ENCODE results near the gene YAE1.
"Not testable (repeated sequence)": the region's sequence is repeated elsewhere in the genome, so short reads cannot be mapped to it uniquely, and the experiment has no call there.

Gene YAE1, protein sequence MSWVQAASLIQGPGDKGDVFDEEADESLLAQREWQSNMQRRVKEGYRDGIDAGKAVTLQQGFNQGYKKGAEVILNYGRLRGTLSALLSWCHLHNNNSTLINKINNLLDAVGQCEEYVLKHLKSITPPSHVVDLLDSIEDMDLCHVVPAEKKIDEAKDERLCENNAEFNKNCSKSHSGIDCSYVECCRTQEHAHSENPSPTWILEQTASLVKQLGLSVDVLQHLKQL

DNA sequence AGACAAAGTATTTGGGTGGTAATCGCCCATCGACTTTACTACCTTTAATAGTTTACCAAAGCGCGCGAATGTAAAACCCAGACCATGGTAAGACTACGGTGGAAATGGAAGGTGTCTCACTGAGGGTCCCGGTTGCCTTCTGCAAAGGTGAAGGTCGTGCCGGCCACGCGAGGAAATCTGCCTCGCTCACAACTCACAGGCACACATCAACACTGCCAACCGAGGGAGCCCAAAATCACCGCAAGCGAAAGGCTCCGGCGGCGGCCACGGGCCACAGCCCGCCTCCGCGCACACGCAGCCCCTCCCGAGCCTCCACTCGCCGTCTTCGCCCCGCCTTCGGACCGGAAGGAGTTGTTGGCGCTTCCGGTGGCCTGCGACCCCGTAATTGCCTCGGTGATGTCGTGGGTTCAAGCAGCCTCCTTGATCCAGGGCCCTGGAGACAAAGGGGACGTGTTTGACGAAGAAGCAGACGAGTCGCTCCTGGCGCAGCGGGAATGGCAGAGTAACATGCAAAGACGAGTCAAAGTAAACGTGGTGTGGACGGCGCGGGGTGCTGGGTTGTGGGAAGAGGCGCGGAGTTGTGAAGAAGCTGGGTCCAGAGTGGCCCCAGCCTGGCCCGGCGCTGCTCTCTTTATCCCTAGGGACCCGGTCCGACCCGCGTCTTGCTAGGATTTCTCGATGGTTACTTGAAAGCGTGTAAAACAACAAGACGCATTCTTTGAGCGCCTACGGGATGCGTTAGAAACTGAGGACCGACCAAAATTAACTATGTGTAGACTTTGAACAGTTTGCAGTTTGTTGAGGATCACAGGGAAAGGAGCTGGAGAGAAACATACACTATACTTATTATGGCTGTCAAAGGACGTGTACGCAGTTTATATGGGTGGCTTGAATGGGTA lies at the start of gene YAE1:
Gene YAE1 (plus strand): TSS at position 382 of the 899 bp plus-strand sequence. CDS start 15 bp downstream, at position 397.
- DNase-seq, result peak; percentile 72

DNA sequence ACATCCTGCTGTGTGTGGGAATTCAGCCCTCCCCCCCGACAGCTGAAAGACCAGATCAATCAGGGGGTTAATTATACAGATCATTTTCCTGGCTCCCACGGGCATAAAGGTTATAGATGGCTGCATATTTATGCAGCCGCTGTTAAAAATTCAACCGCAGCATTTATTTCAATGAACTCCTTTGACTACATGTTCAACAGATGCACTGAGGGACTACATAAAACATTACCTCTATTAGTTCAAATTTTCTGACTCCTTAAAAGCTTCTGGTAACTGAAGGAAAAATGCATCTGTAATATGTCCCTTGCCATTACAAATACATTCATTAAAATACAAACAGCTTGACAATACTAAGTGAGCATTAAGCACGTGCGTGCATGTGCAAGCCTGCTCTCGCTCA lies 49.7 kb upstream of the YAE1 start:
- DNase-seq, result no peak

DNA sequence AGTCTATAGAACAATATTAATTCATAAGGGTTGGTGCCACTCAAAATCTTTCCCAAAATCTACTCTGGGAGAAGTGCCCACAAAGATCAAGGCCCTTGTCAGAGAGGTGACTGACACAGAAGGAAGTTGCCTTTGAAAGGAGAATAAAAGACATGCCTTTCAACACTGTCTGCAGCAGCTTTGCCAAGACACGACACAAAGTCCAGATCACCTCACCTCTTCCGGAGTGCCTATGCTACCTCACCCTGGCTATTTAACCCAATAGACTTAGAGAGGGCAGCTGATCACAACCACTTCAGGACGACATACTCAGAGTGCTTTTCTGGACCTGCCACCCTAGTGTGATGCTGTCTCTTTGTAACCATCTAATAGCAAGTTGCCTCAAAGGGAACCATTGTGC lies 49.0 kb upstream of the YAE1 start:
- DNase-seq, result no peak

DNA sequence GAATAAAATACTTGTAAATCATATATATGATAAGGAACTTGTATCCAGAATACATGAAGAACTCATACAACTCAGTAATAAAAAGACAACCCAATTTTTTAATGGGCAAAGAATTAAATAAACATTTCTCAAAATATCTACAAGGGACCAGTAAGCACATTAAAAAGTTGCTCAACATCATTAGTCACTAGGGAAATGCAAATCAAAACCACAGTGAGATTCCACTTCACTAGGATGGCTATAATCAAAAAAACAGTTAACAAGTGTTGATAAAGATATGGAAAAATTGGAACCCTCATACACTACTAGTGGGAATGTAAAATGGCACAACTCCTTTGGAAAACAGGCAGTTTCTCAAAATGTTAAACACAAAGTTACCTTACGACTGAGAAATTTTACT lies 40.3 kb upstream of the YAE1 start:
- DNase-seq, result no peak

DNA sequence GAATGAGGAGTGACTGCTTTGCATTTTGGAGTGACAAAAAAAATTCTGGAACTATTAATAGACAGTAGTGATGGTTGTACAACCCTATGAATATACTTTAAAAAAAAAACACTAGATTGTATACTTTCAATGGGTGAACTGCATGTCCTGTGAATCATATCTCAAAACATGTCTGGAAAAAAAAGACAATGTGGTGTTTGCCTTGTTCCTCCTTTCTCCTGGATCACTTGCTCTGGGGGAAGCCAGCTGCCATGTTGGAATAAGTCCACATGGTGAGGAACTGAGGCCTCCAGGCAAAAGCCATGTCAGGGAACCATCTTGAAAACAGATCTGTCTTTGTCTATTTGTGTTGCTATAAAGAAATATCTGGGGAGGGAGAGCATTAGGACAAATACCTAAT lies 39.5 kb upstream of the YAE1 start:
- DNase-seq, result no peak

DNA sequence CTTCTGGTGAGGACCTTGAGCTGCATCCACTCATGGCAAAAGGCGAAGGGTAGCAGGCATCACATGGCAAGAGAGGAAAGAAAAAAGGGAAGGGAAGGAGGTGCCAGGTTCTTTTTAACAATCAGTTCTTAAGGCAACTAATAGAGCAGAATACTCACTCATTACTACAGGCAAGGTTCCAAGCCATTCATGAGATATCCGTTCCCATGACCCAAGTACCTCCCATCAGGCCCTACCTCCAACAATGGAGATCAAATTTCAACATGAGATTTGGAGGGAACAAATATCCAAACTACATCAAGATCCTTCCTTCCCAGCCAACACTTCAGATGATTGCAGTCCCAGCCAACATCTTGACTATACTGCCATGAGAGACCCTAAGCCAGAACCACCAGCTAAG lies 38.9 kb upstream of the YAE1 start:
- no peak for DNase-seq

DNA sequence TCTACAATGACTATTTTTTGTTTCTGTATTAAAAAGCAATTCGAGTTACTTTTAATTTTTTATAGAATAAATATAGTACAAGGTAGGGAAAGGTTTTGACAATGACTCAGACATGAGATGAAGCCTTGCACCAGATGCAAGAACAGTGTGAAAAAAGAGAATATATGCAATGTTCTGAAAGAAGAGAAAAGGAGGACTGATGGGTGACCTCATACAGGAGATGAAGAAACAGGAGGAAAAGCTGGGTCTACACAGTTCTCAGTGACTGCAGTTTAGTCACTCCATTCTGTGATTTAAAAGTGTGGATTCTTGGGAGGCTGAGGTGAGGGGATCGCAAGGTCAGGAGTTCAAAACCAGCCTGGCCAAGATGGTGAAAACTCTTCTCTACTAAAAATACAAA lies 38.3 kb upstream of the YAE1 start:
- DNase-seq, result no peak

DNA sequence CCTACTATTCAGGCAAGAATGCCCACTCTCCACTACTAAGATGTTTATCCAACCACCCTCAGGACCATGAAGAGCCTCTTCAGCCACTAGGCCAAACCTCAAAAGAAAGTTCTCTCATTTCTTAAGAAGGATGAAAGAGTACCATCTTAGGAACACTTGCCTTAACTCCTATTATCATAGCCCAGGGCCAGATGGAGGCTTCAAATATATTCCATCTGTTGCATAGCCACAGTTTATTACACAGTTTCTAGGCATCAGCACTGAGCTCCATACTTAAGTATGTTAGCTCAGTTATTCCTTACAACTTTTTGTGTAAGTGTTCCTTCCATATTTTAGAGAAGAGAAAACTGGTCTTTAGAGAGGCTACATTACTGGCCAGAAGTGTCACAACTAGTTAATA lies 37.4 kb upstream of the YAE1 start:
- no peak for DNase-seq

DNA sequence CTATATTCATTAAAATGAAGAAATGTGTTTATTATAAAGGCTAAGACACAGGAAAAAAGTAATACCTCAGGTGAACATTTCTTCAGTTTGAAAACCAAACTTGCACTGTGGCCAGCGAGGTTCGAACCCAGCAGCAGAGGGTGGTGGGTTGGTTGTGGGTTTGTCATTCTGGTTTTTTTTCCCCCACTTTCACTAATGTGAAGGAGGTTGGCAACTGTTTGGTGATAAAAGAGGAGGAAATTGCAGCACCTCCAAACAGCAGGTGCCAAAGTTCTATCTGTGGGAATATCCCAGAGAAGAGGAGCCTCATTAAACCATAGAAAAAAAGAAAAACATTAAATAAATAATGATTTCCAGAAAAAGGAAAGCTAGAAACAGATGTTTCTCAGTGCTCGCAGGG lies 36.6 kb upstream of the YAE1 start:
- DNase-seq, result no peak

DNA sequence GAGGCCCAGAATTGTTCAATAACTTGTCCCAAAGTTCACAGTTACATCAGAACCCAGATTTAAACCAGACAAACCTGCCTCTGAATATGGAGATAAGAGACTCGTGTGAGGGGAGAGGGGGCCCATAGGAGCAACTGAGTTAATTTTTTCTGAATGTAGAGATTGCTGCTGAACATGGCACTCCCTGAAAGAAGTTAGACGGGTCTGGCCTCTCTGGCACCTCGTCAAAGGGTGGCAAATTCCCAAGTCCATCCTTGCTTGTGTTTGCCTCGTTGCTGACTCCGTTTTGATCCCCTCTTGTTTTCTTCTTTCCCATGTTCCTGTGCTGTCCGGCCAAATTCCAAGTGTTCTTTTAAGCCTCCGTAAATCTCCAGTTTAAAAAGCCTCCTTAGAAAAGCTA lies 35.2 kb upstream of the YAE1 start:
- DNase-seq, result no peak

DNA sequence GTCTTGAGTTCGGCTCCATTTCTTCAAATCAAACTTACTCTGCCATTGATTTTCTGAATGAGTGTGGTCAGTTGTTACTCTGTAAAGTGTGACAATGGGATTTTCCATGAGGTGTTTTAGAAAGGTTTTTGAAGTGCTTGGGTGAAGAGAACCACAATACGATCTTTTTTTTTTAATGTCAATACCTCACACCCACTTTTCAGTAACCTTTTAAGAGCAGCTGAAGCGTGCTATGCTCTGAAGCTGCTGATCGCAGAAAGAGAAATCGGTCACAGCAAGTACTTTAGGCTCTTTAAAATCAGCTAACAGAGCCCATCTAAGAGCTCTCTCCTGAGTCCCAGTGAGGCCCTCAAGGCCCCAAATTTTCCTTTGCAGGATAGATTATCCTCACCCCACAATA lies 34.4 kb upstream of the YAE1 start:
- no peak for DNase-seq

DNA sequence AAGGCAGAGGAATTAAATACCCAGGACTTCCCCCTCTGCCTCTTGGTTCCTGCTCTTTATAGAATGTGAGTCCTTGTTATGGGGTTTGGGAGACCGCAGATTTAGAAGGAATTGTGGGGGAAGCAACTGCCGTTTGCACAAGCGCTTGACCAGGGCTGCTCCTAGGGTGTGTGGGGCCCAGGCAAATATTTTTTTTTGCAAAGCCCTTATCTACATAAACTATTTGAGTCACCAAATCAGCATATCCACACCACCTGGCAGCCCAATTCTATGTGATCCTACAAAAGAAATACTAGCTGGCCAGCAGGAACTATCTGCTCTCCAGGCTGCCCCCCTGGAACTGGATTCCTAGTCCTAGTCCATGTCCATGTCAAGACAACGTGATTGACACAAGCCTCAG lies 33.4 kb upstream of the YAE1 start:
- DNase-seq, result no peak

DNA sequence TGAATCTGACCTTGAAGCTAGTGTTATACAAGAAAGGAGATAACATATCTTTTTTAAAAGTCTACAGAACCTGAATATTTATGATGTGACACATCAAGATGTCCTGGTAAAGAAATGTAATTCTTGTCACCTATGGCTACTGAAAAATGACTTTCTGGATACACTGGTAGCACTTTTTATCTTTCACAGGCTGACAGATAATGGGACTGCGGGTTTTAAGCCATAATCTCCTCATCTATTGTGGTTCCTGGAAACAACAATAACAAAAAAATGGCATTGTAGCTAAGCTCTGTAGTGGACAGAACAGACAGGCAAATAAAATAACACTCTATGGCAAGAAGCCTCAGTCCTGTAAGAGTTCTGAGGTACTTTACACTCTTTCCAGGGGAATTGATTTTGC lies 31.6 kb upstream of the YAE1 start:
- DNase-seq, result no peak

DNA sequence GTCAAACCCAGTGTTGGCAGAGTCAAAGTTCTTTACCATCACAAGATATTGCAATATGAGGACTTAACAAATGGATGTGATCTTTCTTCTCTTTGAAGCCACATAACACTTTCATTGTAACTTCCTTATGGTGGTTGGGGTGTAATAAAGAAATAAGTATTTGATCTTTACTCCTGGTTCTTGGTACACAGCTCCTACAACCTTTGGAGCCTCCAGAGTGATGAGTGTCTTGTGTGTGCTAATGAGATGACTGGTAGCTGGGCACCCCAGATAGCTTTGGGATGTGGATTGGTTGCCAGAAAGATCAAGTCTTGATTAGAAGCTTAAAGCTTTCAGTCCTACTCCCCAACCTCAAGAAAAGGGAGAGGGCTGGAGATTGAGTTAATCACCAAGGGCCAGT lies 31.1 kb upstream of the YAE1 start:
- DNase-seq, result no peak

DNA sequence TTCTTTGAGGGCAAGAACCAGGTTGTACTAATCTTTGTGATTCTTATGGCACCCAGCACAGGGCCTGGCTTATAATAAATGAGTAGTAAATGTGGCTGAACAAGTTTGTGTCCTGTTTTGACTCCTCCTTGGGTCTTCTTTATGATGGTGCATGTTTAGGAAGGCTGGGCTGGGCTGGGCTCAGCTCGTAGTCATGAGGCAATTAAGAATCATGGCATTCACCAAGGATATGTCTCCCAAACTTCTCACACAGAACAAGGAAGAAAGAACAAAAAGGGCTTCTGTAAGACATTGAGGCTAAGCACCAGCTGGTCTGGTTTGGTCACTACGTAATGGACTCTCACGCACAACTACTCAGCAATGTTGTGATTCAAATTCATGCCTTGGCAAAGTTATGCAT lies 30.5 kb upstream of the YAE1 start:
- no peak for DNase-seq

DNA sequence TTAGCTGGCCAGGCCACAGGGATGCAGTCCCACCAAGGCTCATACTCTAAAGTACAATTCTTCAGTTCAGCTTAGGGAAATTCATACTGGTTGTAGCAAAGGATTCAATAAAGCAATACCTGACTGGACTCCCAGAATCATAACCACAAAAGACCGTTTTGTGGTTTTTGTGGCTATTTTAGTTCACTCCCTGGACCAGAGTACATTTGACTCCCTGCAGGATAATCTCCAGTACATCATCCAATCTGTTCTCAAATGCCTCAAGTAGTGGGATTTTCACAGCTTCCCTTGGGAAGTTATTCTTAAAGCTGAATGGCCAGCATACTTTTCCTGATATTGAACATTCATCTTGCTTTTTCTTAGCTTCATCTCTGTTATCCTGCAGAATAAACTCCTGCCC lies 29.3 kb upstream of the YAE1 start:
- no peak for DNase-seq

DNA sequence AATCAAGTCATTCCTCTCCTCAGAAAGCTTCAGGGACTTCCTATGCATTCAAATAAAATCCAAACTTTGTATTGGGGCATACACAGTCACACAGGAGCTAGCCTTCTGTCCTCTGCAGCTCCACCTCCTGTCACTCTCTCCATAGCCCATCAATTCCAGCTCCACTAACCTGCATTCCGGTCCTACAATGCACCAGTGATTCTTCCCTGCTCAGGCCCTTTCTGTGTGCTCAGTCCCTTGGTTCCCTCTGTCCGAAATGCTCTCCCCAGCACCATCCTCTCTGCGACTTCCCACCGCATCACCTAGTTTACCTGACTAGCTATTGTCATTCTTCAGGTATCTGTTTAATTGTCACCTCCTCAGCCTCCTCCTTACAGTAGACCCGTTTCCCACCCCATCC lies 26.4 kb upstream of the YAE1 start:
- DNase-seq, result no peak

DNA sequence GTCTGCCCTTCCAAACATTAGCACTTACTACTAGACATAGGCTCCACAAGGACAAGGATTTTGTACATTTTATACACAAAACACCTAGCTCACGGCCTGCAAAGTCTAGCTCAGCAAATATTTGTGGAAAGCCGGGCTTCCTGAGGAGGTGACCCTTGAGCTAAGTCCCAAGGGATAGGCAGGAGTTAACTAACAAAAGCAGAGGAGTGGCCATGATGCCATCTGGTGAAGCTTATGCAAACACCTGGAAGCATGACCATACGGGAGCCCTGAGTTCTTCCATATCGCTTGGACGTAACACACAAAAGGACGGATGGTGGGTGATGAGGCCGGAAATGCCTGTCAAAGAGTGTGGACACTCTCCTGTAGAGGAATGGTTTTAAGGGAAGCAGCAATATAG lies 25.9 kb upstream of the YAE1 start:
- peak; percentile 45 for DNase-seq

DNA sequence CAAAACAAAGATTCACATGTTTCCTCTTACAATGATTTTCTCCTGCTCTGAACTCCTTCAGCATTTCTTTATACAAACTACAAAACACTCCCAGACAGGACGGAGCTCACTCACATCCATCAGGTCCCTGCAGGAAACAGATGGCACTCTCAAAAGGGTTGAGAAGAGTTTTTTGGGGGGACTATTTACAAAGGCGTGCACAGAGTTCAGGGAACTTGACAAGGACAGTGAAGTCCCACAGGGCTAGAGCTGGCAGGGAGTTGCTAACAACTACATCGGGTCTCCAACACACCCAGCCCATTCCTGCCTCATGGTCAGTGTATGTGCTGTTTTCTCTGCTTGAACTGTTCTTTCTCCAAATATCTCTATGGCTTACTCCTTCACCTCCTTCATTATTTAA lies 24.7 kb upstream of the YAE1 start:
- DNase-seq, result no peak

DNA sequence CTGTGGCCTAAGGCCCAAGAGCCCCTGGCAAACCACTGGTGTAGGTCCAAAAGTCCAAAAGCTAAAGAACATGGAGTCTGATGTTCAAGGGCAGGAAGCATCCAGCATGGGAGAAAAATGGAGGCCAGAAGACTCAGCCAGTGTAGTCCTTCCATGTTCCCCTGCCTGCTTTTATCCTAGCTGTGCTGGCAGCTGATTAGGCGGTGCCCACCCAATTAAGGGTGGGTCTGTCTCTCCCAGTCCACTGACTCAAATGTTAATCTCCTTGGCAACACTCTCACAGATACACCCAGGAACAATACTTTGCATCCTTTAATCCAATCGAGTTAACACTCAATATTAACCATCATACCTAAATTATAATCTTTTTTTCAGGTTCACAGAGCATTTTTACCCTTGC lies 21.4 kb upstream of the YAE1 start:
- not testable (repeated sequence) for DNase-seq

DNA sequence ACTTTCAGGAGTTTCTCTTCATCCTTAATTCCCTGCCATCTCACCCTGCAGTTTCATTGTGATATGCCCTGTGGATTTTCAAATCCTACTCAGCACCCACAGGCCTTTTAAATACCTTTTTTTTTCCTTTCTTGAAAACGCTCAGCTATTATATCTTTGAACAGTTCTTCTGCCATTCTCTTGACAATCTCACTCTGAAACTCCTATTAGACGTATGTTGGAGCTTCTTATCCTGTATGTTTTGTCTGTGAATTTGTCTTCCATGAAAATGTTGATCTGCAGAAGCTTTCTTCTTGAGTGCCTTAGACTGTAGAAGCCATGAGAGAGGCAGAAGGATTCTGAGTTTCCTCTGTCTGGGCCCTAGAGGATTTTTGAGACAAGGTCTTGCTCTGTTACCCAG lies 18.9 kb upstream of the YAE1 start:
- DNase-seq, result no peak

DNA sequence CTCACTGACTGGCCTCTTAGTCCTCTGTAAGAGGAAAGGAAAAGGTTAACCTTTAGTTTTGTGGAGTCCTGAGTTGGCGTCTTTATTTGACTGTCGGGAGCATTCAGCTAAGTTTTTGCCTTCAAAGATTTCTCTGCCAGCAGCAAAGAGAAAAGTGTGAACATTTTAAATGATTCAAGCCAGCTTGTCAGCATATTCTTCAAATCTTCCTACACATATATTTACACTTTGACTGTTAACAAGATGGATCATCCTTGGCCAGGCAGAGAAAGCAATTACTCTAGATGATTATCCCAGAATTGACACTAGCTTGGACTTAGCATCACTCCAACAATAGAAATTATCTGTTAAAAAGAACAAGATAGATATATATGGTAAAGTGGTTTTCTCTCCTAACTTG lies 15.8 kb upstream of the YAE1 start:
- DNase-seq, result no peak

DNA sequence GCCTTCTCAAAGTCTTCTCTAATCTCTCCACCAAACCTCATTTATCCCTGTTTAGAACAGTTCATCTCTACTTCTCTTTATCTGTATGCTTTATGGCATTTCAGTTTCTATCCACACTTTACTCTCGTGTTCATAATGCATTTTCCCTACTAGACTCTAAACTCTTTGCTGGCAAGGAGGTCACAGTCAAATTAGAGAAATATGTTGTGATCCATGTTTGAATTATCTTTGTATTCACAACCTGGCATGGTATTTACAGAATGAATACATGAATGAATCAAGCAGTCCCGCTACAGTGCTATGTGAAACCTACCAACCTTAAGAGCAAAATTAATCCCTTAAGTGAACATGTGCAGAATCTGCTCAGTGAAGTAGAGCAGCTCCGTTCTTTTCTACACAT lies 12.8 kb upstream of the YAE1 start:
- no peak for DNase-seq

DNA sequence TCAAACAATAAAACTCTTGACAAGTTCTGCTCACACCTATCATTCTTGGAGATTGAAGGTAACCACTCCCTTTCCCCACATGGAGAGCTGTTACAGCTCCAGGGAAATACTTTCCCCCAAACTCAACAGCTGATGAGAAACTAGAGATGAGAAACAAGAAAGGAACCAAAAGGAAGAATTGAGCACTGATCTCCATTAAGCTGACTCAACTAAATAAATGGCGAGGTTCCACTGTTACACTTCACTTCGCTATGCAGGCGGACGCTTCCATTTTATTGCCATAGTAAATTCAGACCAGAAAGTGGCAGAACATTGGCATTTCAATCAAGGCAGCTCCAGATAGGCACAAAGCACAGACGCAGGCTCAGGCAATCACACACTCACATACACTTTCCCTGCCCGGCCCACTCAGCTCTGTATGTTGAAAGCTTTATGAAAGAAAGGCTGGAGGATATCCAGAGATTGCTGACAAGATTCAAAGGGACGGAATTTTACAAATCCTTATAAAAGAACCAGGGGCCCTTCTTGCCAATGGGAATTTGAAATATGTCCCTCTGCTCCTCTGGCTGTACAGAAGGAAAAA lies 11.5 kb upstream of the YAE1 start:
- DNase-seq, result no peak
